Rectal smooth muscle tissue (tissue), 1 donor: ENCODE results near the gene PGAM5.
A peak's percentile ranks its signal among the peaks of the same experiment; 100 is the strongest.

Experiments
- H3K27ac ChIP-seq: one replicate; pipeline ENCODE4 v1.7.0; 2013; ENCODE audit warnings: low read depth, low read length, inconsistent platforms
- H3K27me3 ChIP-seq: one replicate; pipeline ENCODE4 v1.7.0; 2013; ENCODE audit warnings: low read length; ENCODE audit not compliant: control insufficient read depth, insufficient read depth
- H3K36me3 ChIP-seq: one replicate; pipeline ENCODE4 v1.7.0; 2013; ENCODE audit warnings: low read length; ENCODE audit not compliant: control insufficient read depth, insufficient read depth
- H3K4me1 ChIP-seq: one replicate; pipeline ENCODE4 v1.7.0; 2013; ENCODE audit warnings: low read length; ENCODE audit not compliant: control insufficient read depth, insufficient read depth
- H3K4me3 ChIP-seq: one replicate; pipeline ENCODE4 v1.7.0; 2013; ENCODE audit warnings: low read length
- H3K9ac ChIP-seq: one replicate; pipeline ENCODE4 v1.7.0; 2013; ENCODE audit warnings: low read length

The PGAM5 gene

DNA sequence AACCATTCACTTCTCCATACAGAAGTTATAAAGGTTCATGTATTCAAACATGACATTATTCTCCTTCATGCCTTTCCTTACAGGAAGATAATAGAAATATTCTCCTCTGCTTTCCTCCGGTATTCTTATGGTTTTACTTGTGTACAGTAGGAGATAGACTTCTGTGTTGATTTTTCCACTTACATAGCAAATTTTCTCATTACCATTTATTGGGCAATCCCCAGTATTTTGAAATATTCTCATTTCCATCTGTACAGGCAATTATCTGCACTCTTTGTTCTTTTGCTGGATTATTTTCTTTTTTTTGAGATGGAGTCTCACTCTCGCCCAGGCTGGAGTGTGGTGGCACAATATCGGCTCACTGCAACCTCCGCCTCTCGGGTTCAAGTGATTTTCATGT, 12.3 kb upstream of the PGAM5 start:
- Histone ChIP-seq H3K9ac (no peak overlapping the region), H3K27me3 (no peaks in the 10 kb centered on the region), H3K4me1 (no peaks in the 10 kb centered on the region), H3K27ac (no peak overlapping the region), H3K36me3 (no peaks in the 10 kb centered on the region), H3K4me3 (no peak overlapping the region)

DNA sequence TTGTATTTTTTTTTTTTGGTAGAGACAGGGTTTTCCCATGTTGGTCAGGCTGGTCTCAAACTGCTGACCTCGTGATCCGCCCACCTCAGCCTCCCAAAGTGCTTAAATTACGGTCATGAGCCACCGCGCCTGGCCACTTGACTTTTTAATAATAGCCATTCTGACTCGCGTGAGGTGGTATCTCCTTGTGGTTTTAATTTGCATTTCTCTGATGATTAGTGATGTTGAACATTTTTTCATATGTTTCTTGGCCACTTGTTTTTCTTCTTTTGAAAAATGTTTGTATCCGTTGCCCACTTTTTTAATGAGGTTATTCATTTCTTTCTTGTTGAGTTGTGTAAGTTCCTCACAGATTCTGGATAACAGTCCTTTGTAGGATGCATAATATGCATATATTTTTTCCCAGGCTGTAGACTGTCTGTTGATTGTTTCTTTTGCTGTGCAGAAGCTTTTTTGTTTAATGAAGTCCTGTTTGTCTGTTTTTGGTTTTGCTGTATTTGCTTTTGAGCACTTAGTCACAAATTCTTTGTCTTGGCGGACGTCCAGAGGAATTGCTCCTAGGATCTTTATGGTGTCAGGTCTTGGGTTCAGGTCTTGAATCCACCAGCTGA, 10.3 kb upstream of the PGAM5 start:
- Histone ChIP-seq H3K4me1 (no peaks in the 10 kb centered on the region), H3K4me3 (no peak overlapping the region), H3K27me3 (no peaks in the 10 kb centered on the region), H3K27ac (no peak overlapping the region), H3K9ac (no peak overlapping the region), H3K36me3 (peaks cover 4% of the 10 kb centered on the region)

DNA sequence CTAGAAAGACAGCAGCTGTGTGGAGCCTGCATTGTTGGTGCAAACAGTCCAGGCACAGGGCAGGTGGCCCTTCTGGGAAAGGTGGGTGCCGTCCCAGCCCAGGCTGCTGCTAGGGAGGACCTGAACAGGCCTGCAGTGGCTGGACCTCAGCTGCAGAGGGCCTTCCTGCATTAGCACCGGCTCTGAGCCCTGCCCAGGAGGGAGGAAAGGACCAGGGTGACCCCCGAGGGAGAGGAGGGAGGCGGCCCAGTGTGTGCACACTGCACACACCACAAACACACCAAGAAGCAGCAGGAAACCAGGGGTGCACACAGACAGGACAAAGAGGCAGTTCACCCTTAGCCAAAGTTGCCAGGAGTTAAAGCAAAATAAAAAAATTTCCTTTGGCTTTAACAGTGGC, 8.0 kb upstream of the PGAM5 start:
- no peaks in the 10 kb centered on the region for H3K27me3 ChIP-seq
- no peak overlapping the region for H3K4me3 ChIP-seq
- H3K36me3 ChIP-seq: peaks cover 4% of the 10 kb centered on the region
- no peak overlapping the region for H3K9ac ChIP-seq
- no peaks in the 10 kb centered on the region for H3K4me1 ChIP-seq
- H3K27ac ChIP-seq: no peak overlapping the region

DNA sequence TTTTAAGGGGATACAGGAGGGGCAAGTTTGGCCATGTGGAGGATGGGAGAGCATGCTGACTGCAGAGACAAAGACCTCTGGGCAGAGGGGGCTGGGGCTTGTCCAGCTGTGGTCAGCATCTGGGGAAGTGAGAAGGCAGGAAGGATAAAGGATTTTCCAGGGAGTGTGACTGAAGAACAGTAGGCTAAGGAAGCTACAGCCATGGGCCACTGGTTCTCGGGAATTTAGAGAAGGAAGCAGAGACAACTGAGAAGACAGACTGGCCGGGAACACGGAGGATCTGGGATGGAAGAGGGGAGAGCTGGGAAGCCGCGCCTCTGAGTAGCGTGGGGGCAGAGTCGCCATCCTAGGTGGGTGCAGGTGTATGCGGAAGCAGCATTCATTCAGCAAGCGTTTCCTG, 7.0 kb upstream of the PGAM5 start:
- Histone ChIP-seq H3K4me3 (no peak overlapping the region), H3K27ac (no peak overlapping the region), H3K9ac (no peak overlapping the region)

DNA sequence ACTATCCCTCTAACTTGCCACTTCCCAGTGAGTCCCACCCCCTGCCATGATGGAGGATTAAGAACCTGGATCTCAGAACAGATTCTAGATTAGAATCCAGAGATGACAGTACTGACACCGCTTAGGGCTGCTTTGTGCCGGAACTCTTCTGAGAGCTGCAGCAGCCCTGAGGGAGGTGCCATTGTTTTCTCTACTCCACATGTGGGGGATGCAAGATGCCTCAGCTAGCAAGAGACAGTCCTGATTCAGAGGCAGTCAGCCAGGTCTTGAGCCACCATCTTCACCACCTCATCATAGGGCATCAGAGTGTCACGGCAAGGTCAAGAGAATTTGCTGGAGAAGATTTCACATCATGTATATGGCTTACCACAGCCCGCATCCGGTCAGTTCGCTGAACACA, 3.4 kb upstream of the PGAM5 start:
- no peak overlapping the region for H3K9ac ChIP-seq

More for the DNA sequence above, 7.0 kb upstream of the PGAM5 start:
- Histone ChIP-seq H3K27me3 (no peaks in the 10 kb centered on the region), H3K36me3 (peaks cover 4% of the 10 kb centered on the region), H3K4me1 (no peaks in the 10 kb centered on the region)

DNA sequence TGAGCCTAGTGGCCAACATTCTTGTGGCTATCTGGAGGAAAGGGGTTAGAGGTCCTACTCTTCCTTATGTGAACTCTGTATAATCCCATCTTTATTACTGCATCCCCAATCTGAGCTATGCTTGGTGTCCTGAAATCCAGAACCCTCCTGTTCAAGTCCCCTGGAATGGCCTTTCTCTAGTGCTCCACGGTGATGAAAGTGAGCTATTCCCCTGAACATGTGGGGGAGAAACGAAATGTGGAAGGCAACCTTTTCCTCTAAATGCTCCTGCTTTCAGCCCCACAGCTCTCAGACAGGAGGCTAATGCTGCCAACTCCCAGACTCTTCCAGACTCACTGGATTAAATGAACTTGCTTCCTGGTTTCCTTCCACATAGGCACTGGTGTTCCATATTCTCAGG, 2.5 kb upstream of the PGAM5 start:
- Histone ChIP-seq H3K9ac (no peak overlapping the region), H3K27me3 (no peaks in the 10 kb centered on the region), H3K4me1 (peaks cover 4% of the 10 kb centered on the region), H3K27ac (no peak overlapping the region), H3K36me3 (peaks cover 4% of the 10 kb centered on the region), H3K4me3 (no peak overlapping the region)

More for the DNA sequence above, 3.4 kb upstream of the PGAM5 start:
- Histone ChIP-seq H3K27me3 (no peaks in the 10 kb centered on the region), H3K36me3 (peaks cover 4% of the 10 kb centered on the region), H3K27ac (no peak overlapping the region), H3K4me3 (no peak overlapping the region), H3K4me1 (peaks cover 4% of the 10 kb centered on the region)

DNA sequence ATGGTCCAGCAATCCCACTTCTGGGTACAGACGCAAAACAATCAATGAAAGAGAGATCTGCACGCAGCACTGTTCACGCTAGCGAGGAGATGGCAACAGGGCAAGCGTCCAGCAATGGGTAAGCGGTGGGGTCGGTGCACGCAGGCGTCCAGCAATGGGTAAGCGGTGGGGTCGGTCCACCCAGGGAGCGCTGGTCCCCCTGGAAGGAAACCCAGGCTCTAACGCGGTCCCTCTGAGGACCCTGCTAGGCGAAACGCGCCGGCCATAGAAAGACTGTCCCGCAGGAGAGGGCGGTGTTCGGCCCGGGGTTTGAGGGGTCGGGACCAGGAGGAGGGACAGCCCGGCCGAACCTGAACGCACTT, 618 bp upstream of the PGAM5 start:
- Histone ChIP-seq H3K9ac (peak overlapping the region; percentile 83), H3K36me3 (no peaks in the 10 kb centered on the region), H3K4me3 (peak overlapping the region; percentile 79), H3K4me1 (peaks cover 4% of the 10 kb centered on the region), H3K27ac (peak overlapping the region; percentile 70), H3K27me3 (no peaks in the 10 kb centered on the region)

DNA sequence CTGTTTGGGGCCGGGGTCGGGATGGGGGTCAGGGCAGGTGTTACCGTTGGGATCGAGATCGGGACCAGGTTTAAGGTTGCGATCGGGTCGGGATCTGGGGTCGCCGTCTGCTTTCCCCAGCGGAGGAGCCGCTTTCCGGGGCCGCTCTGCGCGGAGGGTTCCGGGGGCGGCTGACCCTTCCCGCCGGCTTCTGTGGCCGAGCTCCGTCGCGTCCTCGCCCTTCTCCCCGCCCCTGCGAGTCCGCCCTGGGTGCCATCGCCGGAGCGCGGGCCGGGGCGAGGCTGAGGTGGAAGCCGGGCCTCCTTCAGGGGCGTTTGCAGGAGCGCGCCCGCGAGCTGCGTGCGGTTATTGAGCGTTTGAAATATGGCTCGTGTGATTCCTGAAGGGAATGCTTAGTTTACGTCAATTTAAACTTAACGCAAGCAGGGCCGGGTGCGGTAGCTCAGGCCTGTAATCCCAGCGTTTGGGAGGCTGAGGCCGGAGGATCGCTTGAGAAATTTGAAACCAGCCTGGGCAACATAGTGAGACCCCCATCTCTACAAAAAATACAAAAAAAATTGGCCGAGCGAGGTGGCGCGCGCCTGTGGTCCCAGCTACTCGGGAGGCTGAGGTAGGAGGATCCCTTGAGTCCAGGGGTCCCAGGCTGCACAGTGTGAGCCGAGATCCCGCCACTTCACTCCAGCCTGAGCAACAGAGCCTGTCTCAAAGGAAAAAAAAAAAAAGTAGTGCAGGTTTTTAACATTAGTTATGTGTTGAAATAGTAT, 620 bp downstream of the PGAM5 start:
- H3K9ac ChIP-seq: peak overlapping the region; percentile 11

DNA sequence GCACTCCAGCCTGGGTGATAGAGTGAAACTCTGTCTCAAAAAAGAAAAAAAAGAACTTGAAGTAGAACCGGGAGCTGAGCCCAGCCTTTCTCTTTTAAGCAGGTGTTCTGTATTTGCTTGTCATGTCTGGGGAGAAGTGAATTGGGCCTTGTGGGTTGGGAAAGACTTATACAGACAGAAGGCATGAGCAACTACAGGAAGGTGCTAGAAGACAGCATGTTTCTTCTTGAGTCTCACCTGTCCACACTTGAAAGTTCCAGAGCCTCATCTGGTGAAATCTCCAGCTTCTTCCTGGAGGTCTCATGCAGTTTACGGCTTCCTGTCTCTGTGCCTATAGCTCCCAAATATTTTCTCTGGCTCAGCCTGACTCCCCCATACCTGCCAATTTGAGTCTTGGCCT, 2.5 kb downstream of the PGAM5 start:
- H3K4me1 ChIP-seq: peaks cover 4% of the 10 kb centered on the region
- H3K9ac ChIP-seq: no peak overlapping the region

More for the DNA sequence above, 620 bp downstream of the PGAM5 start:
- Histone ChIP-seq H3K36me3 (no peaks in the 10 kb centered on the region), H3K4me3 (peak overlapping the region; percentile 79), H3K27ac (no peak overlapping the region), H3K4me1 (peaks cover 4% of the 10 kb centered on the region), H3K27me3 (no peaks in the 10 kb centered on the region)

DNA sequence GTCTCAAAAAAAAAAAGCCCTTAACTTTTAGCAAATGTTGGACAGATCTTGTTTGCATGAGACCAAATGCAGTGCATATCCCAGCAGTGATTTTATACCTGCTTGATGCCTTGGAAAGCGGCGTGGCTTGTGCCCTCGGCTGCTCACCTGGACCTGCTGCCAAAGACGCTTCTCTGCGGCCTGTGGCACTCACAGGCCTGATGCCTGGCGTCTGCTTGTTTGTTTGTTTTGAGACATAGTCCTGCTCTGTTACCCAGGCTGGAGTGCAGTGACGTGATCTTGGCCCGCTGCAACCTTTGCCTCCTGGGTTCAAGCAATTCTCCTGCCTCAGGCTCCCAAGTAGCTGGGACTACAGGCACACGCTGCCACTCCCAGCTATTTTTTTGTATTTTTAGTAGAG, 5.2 kb downstream of the PGAM5 start:
- Histone ChIP-seq H3K9ac (no peak overlapping the region), H3K36me3 (peaks cover 14% of the 10 kb centered on the region), H3K4me3 (no peak overlapping the region), H3K4me1 (peaks cover 4% of the 10 kb centered on the region), H3K27me3 (no peaks in the 10 kb centered on the region), H3K27ac (no peak overlapping the region)

More for the DNA sequence above, 2.5 kb downstream of the PGAM5 start:
- Histone ChIP-seq H3K27ac (no peak overlapping the region), H3K36me3 (peaks cover 4% of the 10 kb centered on the region), H3K4me3 (no peak overlapping the region), H3K27me3 (no peaks in the 10 kb centered on the region)

DNA sequence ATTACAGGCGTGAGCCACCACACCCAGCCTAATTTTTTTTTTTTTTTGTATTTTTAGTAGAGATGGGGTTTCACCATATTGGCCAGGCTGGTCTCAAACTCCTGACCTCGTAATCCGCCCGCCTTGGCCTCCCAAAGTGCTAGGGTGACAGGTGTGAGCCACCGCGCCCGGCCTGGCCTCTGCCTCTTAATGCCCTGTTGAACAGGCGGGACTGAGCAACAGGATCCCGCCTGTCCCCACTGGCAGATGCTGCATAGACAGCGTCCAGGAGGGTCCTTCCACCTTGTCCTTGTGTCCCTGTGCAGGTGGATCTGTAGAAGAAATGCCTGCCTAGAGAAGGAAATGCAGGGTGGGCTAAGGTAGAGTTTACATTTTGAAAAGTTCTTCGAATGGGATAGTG, 5.7 kb downstream of the PGAM5 start:
- Histone ChIP-seq H3K4me3 (no peak overlapping the region), H3K4me1 (peaks cover 4% of the 10 kb centered on the region), H3K27ac (no peak overlapping the region), H3K27me3 (no peaks in the 10 kb centered on the region), H3K9ac (no peak overlapping the region), H3K36me3 (peaks cover 14% of the 10 kb centered on the region)

DNA sequence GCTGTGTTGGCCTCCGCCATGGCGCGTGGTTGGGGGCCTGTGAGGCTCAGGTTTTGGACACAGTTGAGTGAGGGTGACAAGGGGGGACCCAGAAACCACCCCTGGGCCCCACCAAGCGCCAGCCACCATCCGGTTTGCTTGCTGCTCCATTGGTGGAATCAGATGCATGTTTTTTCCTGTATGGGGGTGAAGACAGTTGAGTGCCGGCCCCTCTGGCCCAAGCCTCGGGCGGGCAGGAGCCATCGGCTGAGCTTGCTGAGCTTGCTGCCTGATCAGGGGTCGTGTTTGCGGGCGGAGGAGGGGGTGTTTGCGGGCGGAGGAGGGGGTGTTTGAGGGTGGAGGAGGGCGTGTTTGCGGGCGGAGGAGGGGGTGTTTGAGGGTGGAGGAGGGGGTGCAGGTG, 6.4 kb downstream of the PGAM5 start:
- H3K4me1 ChIP-seq: no peaks in the 10 kb centered on the region
- H3K36me3 ChIP-seq: peaks cover 14% of the 10 kb centered on the region
- H3K27me3 ChIP-seq: no peaks in the 10 kb centered on the region

More for the DNA sequence above, 6.4 kb downstream of the PGAM5 start:
- Histone ChIP-seq H3K9ac (no peak overlapping the region), H3K4me3 (no peak overlapping the region), H3K27ac (no peak overlapping the region)
